OCI-LY1 (cell line): ENCODE measurements around the gene CSPG5.

Experiments
- H2AFZ ChIP-seq: fragments of 200-600 bp; sonication (generic), shearing (Covaris generic); 2 replicates; pipeline ENCODE4 v1.6.0; 2014; ENCODE audit warnings: antibody characterized with exemption, mild to moderate bottlenecking, low read length
- H3F3A ChIP-seq: fragments of 200-600 bp; sonication (generic), shearing (Covaris generic); 2 replicates; pipeline ENCODE4 v1.6.0; 2014; ENCODE audit warnings: mild to moderate bottlenecking, antibody characterized with exemption, low read length, moderate library complexity; ENCODE audit not compliant: insufficient read depth
- H3K27ac ChIP-seq: fragments of 200-600 bp; sonication (generic); 2 replicates; pipeline ENCODE4 v1.5.1; 2014; ENCODE audit warnings: low read length, mixed run types, mild to moderate bottlenecking, low read depth; ENCODE audit not compliant: poor library complexity, severe bottlenecking
- H3K27me3 ChIP-seq: fragments of 200-600 bp; sonication (generic); 2 replicates; pipeline ENCODE4 v1.6.0; 2014; ENCODE audit warnings: antibody characterized with exemption, mild to moderate bottlenecking, low read length, moderate library complexity; ENCODE audit not compliant: insufficient read depth
- H3K36me3 ChIP-seq: fragments of 200-600 bp; sonication (generic); 2 replicates; pipeline ENCODE4 v1.6.1; 2014; ENCODE audit warnings: mild to moderate bottlenecking, antibody characterized with exemption, low read length, moderate library complexity, mixed read lengths; ENCODE audit not compliant: insufficient read depth
- H3K4me1 ChIP-seq: fragments of 200-600 bp; sonication (generic); 2 replicates; pipeline ENCODE4 v1.5.1; 2014; ENCODE audit warnings: mild to moderate bottlenecking, low read length, moderate library complexity; ENCODE audit not compliant: insufficient read depth, severe bottlenecking
- H3K4me2 ChIP-seq: fragments of 200-600 bp; sonication (generic), shearing (Covaris generic); 2 replicates; pipeline ENCODE4 v1.6.1; 2014; ENCODE audit warnings: low read length
- H3K4me3 ChIP-seq: fragments of 200-600 bp; sonication (generic); 2 replicates; pipeline ENCODE4 v1.5.1; 2014; ENCODE audit warnings: low read length, low read depth, mild to moderate bottlenecking, mixed read lengths; ENCODE audit not compliant: poor library complexity, severe bottlenecking
- H3K79me2 ChIP-seq: fragments of 200-600 bp; shearing (Covaris generic); 2 replicates; pipeline ENCODE4 v1.6.1; 2016; ENCODE audit warnings: mixed run types, low read length, mixed read lengths; ENCODE audit not compliant: insufficient read depth
- H3K9ac ChIP-seq: fragments of 200-600 bp; sonication (generic), shearing (Covaris generic); 2 replicates; pipeline ENCODE4 v1.6.1; 2014; ENCODE audit warnings: mild to moderate bottlenecking, low read length, mixed read lengths
- H3K9me2 ChIP-seq: fragments of 200-600 bp; sonication (generic), shearing (Covaris generic); 2 replicates; pipeline ENCODE4 v1.6.1; 2014; ENCODE audit warnings: low read depth, mild to moderate bottlenecking, low read length, mixed read lengths
- H3K9me3 ChIP-seq: fragments of 200-600 bp; shearing (Covaris generic); 2 replicates; pipeline ENCODE4 v1.6.1; 2014; ENCODE audit warnings: low read length, mixed read lengths
- H4K20me1 ChIP-seq: fragments of 200-600 bp; sonication (generic), shearing (Covaris generic); 2 replicates; pipeline ENCODE4 v1.6.0; 2016; ENCODE audit warnings: mild to moderate bottlenecking, low read length; ENCODE audit not compliant: insufficient read depth
- EZH2 ChIP-seq: fragments of 200-600 bp; sonication (generic), shearing (Covaris generic); IDR thresholded peaks from 2 replicates; pipeline ENCODE4 v1.8.0; 2017; ENCODE audit warnings: borderline replicate concordance, mixed run types, mild to moderate bottlenecking, antibody characterized with exemption, low read length, moderate library complexity, mixed read lengths
- TF ChIP-seq, protein P1 (sequence below): fragments of 200-600 bp; sonication (generic), shearing (Covaris generic); IDR thresholded peaks from 2 replicates; pipeline ENCODE4 v1.5.1; 2017; ENCODE audit warnings: mild to moderate bottlenecking, antibody characterized with exemption, low read length, moderate library complexity, mixed read lengths

Gene CSPG5

DNA sequence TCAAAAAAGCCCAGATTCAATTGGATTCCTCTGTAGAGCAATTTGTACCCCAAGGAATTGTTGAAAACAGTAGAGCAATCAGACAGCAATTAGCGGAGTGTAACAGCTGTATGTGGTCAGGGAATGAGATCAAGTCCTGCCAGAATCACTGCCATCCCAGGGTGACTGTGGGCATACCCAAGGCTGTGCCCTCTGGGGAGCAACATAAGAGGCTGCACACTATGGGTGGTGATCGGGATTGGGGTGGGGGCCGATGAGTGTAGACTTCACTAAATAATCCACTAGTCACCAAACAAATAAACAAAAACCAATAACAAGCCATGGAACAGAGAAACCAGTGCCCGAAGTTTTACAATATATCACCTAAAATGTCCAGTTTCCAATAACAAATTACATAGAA lies 53.0 kb downstream of the CSPG5 start:
- Histone ChIP-seq H3F3A (no peaks in the 10 kb centered on the region), H2AFZ (no peak overlapping the region), H3K4me2 (no peak overlapping the region), H3K27me3 (no peaks in the 10 kb centered on the region), H3K4me3 (no peak overlapping the region), H3K27ac (no peak overlapping the region), H3K36me3 (no peaks in the 10 kb centered on the region), H4K20me1 (no peaks in the 10 kb centered on the region), H3K9ac (no peak overlapping the region), H3K9me3 (no peaks in the 10 kb centered on the region), H3K4me1 (peaks cover 6% of the 10 kb centered on the region), H3K79me2 (no peaks in the 10 kb centered on the region), H3K9me2 (no peaks in the 10 kb centered on the region)
- TF ChIP-seq, protein P1, sequence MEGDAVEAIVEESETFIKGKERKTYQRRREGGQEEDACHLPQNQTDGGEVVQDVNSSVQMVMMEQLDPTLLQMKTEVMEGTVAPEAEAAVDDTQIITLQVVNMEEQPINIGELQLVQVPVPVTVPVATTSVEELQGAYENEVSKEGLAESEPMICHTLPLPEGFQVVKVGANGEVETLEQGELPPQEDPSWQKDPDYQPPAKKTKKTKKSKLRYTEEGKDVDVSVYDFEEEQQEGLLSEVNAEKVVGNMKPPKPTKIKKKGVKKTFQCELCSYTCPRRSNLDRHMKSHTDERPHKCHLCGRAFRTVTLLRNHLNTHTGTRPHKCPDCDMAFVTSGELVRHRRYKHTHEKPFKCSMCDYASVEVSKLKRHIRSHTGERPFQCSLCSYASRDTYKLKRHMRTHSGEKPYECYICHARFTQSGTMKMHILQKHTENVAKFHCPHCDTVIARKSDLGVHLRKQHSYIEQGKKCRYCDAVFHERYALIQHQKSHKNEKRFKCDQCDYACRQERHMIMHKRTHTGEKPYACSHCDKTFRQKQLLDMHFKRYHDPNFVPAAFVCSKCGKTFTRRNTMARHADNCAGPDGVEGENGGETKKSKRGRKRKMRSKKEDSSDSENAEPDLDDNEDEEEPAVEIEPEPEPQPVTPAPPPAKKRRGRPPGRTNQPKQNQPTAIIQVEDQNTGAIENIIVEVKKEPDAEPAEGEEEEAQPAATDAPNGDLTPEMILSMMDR: no peak
- TF ChIP-seq EZH2: no peak

DNA sequence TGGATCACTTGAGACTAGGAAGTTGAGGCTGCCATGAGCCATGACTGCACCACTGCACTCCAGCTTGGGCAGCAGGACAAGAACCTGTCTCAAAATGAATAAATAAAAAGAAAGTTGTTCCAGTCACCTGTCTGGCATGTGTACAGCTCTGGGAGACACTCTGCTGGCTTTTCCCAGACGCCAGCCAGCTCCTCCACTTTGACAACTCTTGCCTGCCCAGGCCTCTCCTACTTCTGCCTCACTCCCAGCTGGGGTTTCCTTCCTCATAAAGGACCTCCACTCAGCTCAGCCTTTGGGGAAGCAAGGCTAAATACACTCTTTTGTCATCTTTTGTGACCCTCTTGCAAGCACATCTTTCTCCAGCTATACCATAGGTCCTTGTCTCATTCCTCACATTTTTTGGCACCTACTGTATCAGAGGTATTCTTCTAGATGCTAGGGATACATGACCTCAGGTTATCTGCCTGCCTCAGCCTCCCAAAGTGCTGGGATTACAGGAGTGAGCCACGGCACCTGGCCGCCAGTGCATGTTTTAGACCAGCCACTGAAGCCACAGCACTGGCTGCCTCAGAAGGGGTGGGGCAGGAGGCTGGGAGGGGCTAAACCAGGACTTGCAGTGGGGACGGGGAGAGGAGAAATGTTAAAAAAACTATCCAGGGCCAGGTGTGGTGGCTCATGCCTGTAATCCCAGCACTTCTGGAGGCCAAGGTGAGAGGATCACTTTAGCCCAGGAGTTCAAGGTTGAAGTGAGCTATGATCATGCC lies 55.2 kb downstream of the CSPG5 start:
- H4K20me1 ChIP-seq: no peaks in the 10 kb centered on the region
- H3K4me2 ChIP-seq: no peak overlapping the region
- H3K27me3 ChIP-seq: no peaks in the 10 kb centered on the region
- H3K9me2 ChIP-seq: no peaks in the 10 kb centered on the region
- H3K36me3 ChIP-seq: no peaks in the 10 kb centered on the region
- peaks cover 6% of the 10 kb centered on the region for H3K4me1 ChIP-seq
- no peaks in the 10 kb centered on the region for H3F3A ChIP-seq
- no peak for TF ChIP-seq EZH2
- TF ChIP-seq, protein P1: no peak
- no peak overlapping the region for H3K4me3 ChIP-seq
- H2AFZ ChIP-seq: no peak overlapping the region
- no peak overlapping the region for H3K27ac ChIP-seq
- H3K9ac ChIP-seq: no peak overlapping the region
- H3K9me3 ChIP-seq: no peaks in the 10 kb centered on the region
- H3K79me2 ChIP-seq: no peaks in the 10 kb centered on the region

DNA sequence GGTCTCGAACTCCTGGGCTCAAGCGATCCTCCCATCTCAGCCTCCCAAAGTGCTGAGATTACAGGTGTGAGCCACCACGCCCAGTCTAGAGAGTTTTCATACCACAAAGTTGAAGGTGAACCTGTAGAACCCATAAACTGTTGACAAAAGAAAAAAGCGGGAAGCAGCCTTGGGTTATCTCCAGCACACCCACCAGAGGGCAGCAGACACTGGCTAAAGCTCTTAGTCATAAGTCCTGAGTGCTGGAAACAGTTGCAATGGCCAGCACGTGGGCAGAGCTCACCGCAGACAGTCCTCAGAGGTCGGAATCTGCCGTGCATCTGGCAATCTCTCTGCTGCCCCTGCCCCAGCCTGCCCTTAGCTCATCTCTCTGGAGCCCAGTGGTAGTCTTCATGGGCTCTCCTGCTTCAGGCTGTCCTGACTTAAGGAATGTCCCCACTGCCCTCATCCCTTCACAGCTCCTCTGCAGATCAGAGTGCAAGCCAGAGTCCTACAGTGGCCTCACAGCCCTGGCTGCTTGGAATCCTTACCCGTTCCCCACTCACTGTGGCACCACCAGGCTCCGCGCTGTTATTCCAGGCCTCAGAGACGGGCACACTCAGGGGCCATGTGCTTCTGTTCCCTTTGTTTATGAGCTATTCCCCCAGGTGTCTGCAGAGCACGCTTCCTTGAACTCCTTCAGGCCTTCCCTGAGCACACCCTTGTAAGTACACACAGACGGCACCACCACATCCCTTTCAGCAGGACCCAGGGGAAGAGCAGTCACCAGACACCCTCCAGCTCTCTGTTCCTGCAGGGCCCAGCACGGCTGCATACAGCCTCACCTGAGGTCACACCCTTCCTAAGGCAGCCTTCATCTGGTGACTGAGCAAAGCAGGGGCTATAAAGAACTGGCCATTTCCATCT lies 56.3 kb downstream of the CSPG5 start:
- no peaks in the 10 kb centered on the region for H3K9me3 ChIP-seq
- H3F3A ChIP-seq: no peaks in the 10 kb centered on the region
- H3K4me1 ChIP-seq: peaks cover 6% of the 10 kb centered on the region
- no peaks in the 10 kb centered on the region for H3K9me2 ChIP-seq
- H3K27ac ChIP-seq: no peak overlapping the region
- no peaks in the 10 kb centered on the region for H4K20me1 ChIP-seq
- H3K79me2 ChIP-seq: no peaks in the 10 kb centered on the region
- peak overlapping the region; percentile 40; the same call in 1 of the 2 replicates for H3K9ac ChIP-seq
- no peaks in the 10 kb centered on the region for H3K36me3 ChIP-seq
- TF ChIP-seq, protein P1: peak; percentile 74
- no peak for TF ChIP-seq EZH2
- H3K27me3 ChIP-seq: no peaks in the 10 kb centered on the region
- no peak overlapping the region for H3K4me2 ChIP-seq
- 0 out of 2 replicates have a peak overlapping the region, but pooled peaks have one; percentile 16 for H2AFZ ChIP-seq
- H3K4me3 ChIP-seq: no peak overlapping the region
